Smooth muscle cell (in vitro differentiated cells): ENCODE data around the gene PSME1. TPM values are rescaled to one million over a fixed set of nuclear protein-coding genes. Genes with fewer than 3 reads are reported as not detected.
A peak's percentile ranks its signal among the peaks of the same experiment; 100 is the strongest.

ENCODE experiments used
- DNase-seq: peaks from one replicate; lab custom pipeline; 2025; ENCODE audit not compliant: unreplicated experiment; lab: John Stamatoyannopoulos, UW
- H2AFZ ChIP-seq: fragments of 200-600 bp; sonication (generic); 2 replicates; pipeline ENCODE4 v1.6.0; 2016; ENCODE audit warnings: antibody characterized with exemption, low read depth, mild to moderate bottlenecking
- H3F3A ChIP-seq: fragments of 200-600 bp; sonication (generic); 2 replicates; pipeline ENCODE4 v1.6.0; 2017; ENCODE audit warnings: antibody characterized with exemption, low read depth
- H3K27ac ChIP-seq: fragments of 200-600 bp; sonication (generic); 2 replicates; pipeline ENCODE4 v1.5.1; 2016; ENCODE audit warnings: low read depth, mild to moderate bottlenecking
- H3K27me3 ChIP-seq: fragments of 200-600 bp; sonication (generic); 2 replicates; pipeline ENCODE4 v1.6.1; 2016; ENCODE audit warnings: low read depth, mild to moderate bottlenecking
- H3K36me3 ChIP-seq: fragments of 200-600 bp; sonication (generic); 2 replicates; pipeline ENCODE4 v1.5.1; 2016; ENCODE audit warnings: low read depth
- H3K4me1 ChIP-seq: fragments of 200-600 bp; sonication (generic); 2 replicates; pipeline ENCODE4 v1.5.1; 2016; ENCODE audit warnings: low read depth
- H3K4me2 ChIP-seq: fragments of 200-600 bp; sonication (generic); 2 replicates; pipeline ENCODE4 v1.6.0; 2016; ENCODE audit warnings: mild to moderate bottlenecking
- H3K4me3 ChIP-seq: fragments of 200-600 bp; sonication (generic); 2 replicates; pipeline ENCODE4 v1.5.1; 2016; ENCODE audit warnings: mild to moderate bottlenecking
- H3K79me2 ChIP-seq: fragments of 200-600 bp; sonication (generic); 2 replicates; pipeline ENCODE4 v1.6.0; 2016; ENCODE audit warnings: low read depth, mild to moderate bottlenecking
- H3K9ac ChIP-seq: fragments of 200-600 bp; sonication (generic); 2 replicates; pipeline ENCODE4 v1.6.0; 2016; ENCODE audit warnings: low read depth
- H3K9me3 ChIP-seq: fragments of 200-600 bp; sonication (generic); replicated peaks from 2 replicates; pipeline ENCODE4 v1.5.1; 2016; ENCODE audit warnings: low read depth
- H4K20me1 ChIP-seq: fragments of 200-600 bp; sonication (generic); 2 replicates; pipeline ENCODE4 v1.6.0; 2016; ENCODE audit warnings: low read depth
- CTCF ChIP-seq: fragments of 200-600 bp; sonication (generic); IDR thresholded peaks from 2 replicates; pipeline ENCODE4 v1.5.1; 2017; ENCODE audit warnings: borderline replicate concordance, mild to moderate bottlenecking, antibody characterized with exemption; ENCODE audit not compliant: insufficient read depth, poor library complexity, severe bottlenecking
- WGBS: methylation state at CpG from one replicate; pipeline ENCODE4 v1.1.7; 2016; ENCODE audit warnings: low lambda C conversion rate; 5-methylcytosine and 5-hydroxymethylcytosine counted together
- polyA plus RNA-seq: library from polyadenylated mRNA; unstranded; fragments of >200 nt; fragmentation: Nextera tagmentation; extraction: Ambion mirVana; gene quantifications from 2 replicates; pipeline ENCODE4 v1.2.1, GENCODE V29; 2016
- total RNA-seq: library from RNA; depleted of rRNA; stranded (reverse); fragments of >200 nt; gene quantifications from 2 replicates; pipeline ENCODE4 v1.2.3, GENCODE V29; 2014

Gene PSME1
- total and polyA plus RNA-seq, 2 experiments from 2014 or later: 41.4 to 94.1 TPM

GRCh38 chr14:24116128-24116814, 19.7 kb upstream of the PSME1 start:
- peak overlapping the region; percentile 97 for H3K4me2 ChIP-seq
- H3K36me3 ChIP-seq: peaks cover under 1% of the 10 kb centered on the region
- peaks cover 11% of the 10 kb centered on the region for H3K79me2 ChIP-seq
- H3K9me3 ChIP-seq: no peaks in the 10 kb centered on the region
- H3F3A ChIP-seq: no peaks in the 10 kb centered on the region
- H4K20me1 ChIP-seq: no peaks in the 10 kb centered on the region
- H3K4me3 ChIP-seq: peak overlapping the region; percentile 80
- H3K27me3 ChIP-seq: no peaks in the 10 kb centered on the region
- no peak overlapping the region for H3K9ac ChIP-seq
- no peak for TF ChIP-seq CTCF
- WGBS: 94% methylated on average over 6 of the region's 6 CpGs
- DNase-seq: no peak
- H2AFZ ChIP-seq: no peak overlapping the region
- no peak overlapping the region for H3K27ac ChIP-seq
- peaks cover 12% of the 10 kb centered on the region for H3K4me1 ChIP-seq

- H4K20me1 ChIP-seq: no peaks in the 10 kb centered on the region
- no peak overlapping the region for H3K27ac ChIP-seq
- H3K4me1 ChIP-seq: peaks cover 12% of the 10 kb centered on the region
- H3K4me3 ChIP-seq: no peak overlapping the region
- no peak overlapping the region for H3K9ac ChIP-seq
- H3F3A ChIP-seq: no peaks in the 10 kb centered on the region
- no peak for DNase-seq
- WGBS: 95% methylated on average over 6 of the region's 6 CpGs
- peaks cover 11% of the 10 kb centered on the region for H3K79me2 ChIP-seq
- H3K36me3 ChIP-seq: peaks cover 4% of the 10 kb centered on the region
- TF ChIP-seq CTCF: no peak
- H3K27me3 ChIP-seq: no peaks in the 10 kb centered on the region
- H2AFZ ChIP-seq: no peak overlapping the region
- H3K9me3 ChIP-seq: no peaks in the 10 kb centered on the region
- H3K4me2 ChIP-seq: no peak overlapping the region
Observed at GRCh38 chr14:24117179-24117578, 18.8 kb upstream of the PSME1 start.

GRCh38 chr14:24119691-24120090, 16.3 kb upstream of the PSME1 start:
- no peak for DNase-seq
- H2AFZ ChIP-seq: no peak overlapping the region
- no peak overlapping the region for H3K4me2 ChIP-seq
- H3K36me3 ChIP-seq: peaks cover 4% of the 10 kb centered on the region
- H3K9ac ChIP-seq: no peak overlapping the region
- peaks cover 11% of the 10 kb centered on the region for H3K79me2 ChIP-seq
- H3K27ac ChIP-seq: no peak overlapping the region
- WGBS: 98% methylated on average over 6 of the region's 6 CpGs
- no peak overlapping the region for H3K4me3 ChIP-seq
- no peaks in the 10 kb centered on the region for H3F3A ChIP-seq
- peaks cover 9% of the 10 kb centered on the region for H3K4me1 ChIP-seq
- no peak for TF ChIP-seq CTCF
- no peaks in the 10 kb centered on the region for H4K20me1 ChIP-seq
- H3K27me3 ChIP-seq: no peaks in the 10 kb centered on the region
- H3K9me3 ChIP-seq: no peaks in the 10 kb centered on the region

GRCh38 chr14:24121210-24121609, 14.8 kb upstream of the PSME1 start:
- Histone ChIP-seq H3K4me1 (peaks cover 3% of the 10 kb centered on the region), H3K79me2 (peaks cover 5% of the 10 kb centered on the region), H3K4me2 (no peak overlapping the region), H2AFZ (no peak overlapping the region), H3K9me3 (no peaks in the 10 kb centered on the region), H3K9ac (no peak overlapping the region), H4K20me1 (no peaks in the 10 kb centered on the region), H3K27me3 (no peaks in the 10 kb centered on the region), H3K36me3 (peaks cover 4% of the 10 kb centered on the region), H3K27ac (no peak overlapping the region), H3F3A (no peaks in the 10 kb centered on the region), H3K4me3 (no peak overlapping the region)
- WGBS: over 99% methylated on average over 8 of the region's 8 CpGs
- TF ChIP-seq CTCF: no peak
- DNase-seq: no peak
